HUES48 (cell line): ENCODE measurements around the gene B2M.
A peak's percentile ranks its signal among the peaks of the same experiment; 100 is the strongest.

Source experiments
- H3K27ac ChIP-seq: one replicate; pipeline ENCODE4 v1.7.0; 2013; ENCODE audit warnings: low read depth, low read length, inconsistent platforms
- H3K27me3 ChIP-seq: 2 replicates; pipeline ENCODE4 v1.6.1; 2013; ENCODE audit warnings: mild to moderate bottlenecking, low read length; ENCODE audit not compliant: control insufficient read depth, insufficient read depth
- H3K36me3 ChIP-seq: 2 replicates; pipeline ENCODE4 v1.6.1; 2013; ENCODE audit warnings: low read length; ENCODE audit not compliant: control insufficient read depth, insufficient read depth
- H3K4me1 ChIP-seq: 2 replicates; pipeline ENCODE4 v1.6.1; 2013; ENCODE audit warnings: mild to moderate bottlenecking, low read length; ENCODE audit not compliant: control insufficient read depth, insufficient read depth
- H3K4me3 ChIP-seq: 2 replicates; pipeline ENCODE4 v1.5.1; 2013; ENCODE audit warnings: mild to moderate bottlenecking, low read depth, low read length
- H3K9ac ChIP-seq: 2 replicates; pipeline ENCODE4 v1.6.1; 2013; ENCODE audit warnings: mild to moderate bottlenecking, low read depth, low read length, moderate library complexity
- H3K9me3 ChIP-seq: 2 replicates; pipeline ENCODE4 v1.6.1; 2013; ENCODE audit warnings: low read length; ENCODE audit not compliant: control insufficient read depth, insufficient read depth

B2M gene

DNA sequence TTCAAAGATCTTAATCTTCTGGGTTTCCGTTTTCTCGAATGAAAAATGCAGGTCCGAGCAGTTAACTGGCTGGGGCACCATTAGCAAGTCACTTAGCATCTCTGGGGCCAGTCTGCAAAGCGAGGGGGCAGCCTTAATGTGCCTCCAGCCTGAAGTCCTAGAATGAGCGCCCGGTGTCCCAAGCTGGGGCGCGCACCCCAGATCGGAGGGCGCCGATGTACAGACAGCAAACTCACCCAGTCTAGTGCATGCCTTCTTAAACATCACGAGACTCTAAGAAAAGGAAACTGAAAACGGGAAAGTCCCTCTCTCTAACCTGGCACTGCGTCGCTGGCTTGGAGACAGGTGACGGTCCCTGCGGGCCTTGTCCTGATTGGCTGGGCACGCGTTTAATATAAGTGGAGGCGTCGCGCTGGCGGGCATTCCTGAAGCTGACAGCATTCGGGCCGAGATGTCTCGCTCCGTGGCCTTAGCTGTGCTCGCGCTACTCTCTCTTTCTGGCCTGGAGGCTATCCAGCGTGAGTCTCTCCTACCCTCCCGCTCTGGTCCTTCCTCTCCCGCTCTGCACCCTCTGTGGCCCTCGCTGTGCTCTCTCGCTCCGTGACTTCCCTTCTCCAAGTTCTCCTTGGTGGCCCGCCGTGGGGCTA, at the start of gene B2M, which contains the start of gene PATL2:
B2M (plus strand) TSS at position 422 of the 647 bp plus-strand sequence; CDS start at position 452, 30 bp downstream.
PATL2 (minus strand) TSS at position 228 of the 647 bp plus-strand sequence. CDS start 34,833 bp downstream, outside the sequence.
- Histone ChIP-seq H3K9me3 (no peaks in the 10 kb centered on the region), H3K36me3 (peaks cover 9% of the 10 kb centered on the region), H3K27ac (peak within 1 kb of the TSS; percentile 76), H3K4me1 (no peaks in the 10 kb centered on the region), H3K9ac (peak within 1 kb of the TSS; percentile 68), H3K4me3 (peak within 1 kb of the TSS; percentile 83), H3K27me3 (peaks cover 12% of the 10 kb centered on the region)

DNA sequence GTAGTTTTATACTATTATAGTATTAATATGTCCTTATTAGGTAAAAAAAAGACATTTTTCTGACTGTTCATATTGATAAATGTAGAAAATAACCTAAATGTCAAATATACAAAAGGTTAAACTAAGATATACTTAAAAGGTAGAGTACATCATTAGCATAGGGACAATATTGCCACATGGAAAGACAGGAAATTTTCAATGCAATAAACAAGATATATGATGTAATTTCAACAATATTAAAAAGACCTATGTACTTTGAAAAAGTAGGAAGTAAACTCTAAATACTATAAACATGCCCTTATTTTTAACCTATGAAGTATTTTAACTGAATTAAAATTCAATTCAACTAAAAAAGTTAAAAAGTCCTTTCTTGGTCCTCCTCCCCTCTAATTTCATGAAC, 49.7 kb upstream of the B2M start:
- Histone ChIP-seq H3K27ac (no peak overlapping the region), H3K4me3 (peak overlapping the region; percentile 88; the same call in 1 of the 2 replicates), H3K9me3 (no peaks in the 10 kb centered on the region), H3K4me1 (peaks cover 11% of the 10 kb centered on the region), H3K27me3 (no peaks in the 10 kb centered on the region), H3K9ac (no peak overlapping the region), H3K36me3 (peaks cover 32% of the 10 kb centered on the region)

DNA sequence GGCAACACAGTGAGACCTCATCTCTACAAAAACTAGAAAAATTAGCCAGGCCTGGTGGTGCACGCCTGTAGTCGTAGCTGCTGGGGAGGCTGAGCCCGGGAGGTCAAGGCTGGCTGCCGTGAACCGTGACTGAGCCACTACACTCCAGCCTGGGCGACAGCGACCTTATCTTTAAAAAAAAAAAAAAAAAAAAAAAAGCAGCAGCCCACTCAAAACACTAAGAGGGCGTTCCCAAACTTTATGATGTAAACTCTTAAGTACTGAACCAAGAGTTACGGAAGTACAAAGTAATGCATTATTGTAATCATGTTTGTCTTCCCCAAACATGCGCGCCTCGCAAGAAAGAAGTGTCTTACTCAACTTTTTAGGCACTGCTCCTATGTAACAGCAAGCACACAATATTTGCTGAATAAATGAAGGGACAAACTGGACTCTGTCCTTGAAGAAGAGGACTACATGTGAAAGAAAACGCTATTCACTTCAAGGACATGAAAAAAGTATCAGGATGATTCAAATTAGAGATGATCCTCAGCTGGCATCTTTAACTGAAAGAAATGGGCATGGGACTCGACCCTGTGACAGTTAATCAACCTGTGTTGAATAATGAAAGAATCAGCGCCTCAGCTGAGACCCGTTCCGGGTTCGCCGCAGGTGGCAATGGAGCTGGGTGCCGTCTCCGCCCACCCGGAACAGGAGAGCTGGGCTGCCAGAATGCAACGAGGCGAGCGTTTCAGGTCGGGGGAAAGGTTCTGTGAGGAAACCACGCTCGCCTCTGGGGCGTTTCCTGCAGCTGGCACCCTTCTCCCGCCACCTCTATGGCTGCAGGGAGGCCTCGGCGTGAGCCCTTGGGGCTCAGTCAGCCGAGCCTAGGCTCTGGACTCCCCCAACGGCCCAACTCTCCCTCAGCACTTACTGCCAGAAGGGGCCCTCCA, 48.6 kb upstream of the B2M start:
- Histone ChIP-seq H3K27me3 (no peaks in the 10 kb centered on the region), H3K4me3 (peak overlapping the region; percentile 88), H3K4me1 (peaks cover 17% of the 10 kb centered on the region), H3K9me3 (no peaks in the 10 kb centered on the region), H3K9ac (peak overlapping the region; percentile 85), H3K27ac (peak overlapping the region; percentile 90), H3K36me3 (peaks cover 21% of the 10 kb centered on the region)

DNA sequence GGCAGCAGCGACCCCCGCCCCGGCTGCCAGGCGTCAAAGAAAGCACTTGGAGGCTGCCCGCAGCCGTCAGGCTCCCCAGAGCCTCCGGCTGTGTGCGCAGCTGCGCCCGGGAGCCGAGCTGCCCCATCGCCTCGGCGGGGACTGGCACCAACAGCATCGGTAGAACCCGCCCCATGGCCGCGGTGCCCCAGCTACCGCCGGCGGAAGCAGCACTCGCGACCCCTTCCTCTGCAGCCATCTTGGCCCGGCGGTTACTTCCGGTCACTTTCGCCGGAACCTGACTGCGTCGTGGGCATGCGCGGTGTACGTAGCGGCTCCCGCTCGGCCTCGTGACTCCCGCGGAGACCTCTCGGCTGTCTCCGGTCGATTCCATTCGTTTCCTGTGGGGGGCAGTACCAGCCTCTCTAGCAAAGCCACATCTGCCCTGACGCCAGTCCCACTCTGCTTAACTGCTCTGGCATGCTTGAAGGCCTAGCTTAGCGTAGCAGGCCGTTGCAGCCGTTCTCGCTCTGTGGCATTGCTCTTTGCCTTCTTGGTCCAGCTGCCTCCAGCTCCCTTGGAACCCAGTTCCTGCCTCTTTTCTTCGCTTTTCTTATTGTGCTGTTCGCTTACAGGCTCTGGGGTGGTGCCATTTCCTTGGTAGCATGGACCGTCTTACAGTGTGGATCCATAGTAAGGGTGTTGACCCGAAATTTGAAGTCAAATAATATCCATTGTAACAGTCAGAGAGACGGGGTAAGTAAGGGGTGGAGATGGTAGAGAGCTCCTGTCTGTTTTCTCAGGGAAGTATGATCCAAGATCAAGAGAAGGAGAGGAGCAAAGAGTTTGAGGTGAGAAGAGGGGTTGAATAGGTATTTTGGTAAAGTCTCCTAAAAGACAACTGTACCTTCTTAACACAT, 47.7 kb upstream of the B2M start, which contains the start of gene SPG11:
SPG11 (minus strand) TSS at position 253 of the 899 bp plus-strand sequence; CDS start at position 238, 15 bp downstream.
- peaks cover 17% of the 10 kb centered on the region for H3K4me1 ChIP-seq
- H3K27me3 ChIP-seq = no peaks in the 10 kb centered on the region
- H3K36me3 ChIP-seq = peaks cover 14% of the 10 kb centered on the region
- H3K27ac ChIP-seq = peak within 1 kb of the TSS; percentile 90
- no peaks in the 10 kb centered on the region for H3K9me3 ChIP-seq
- peak within 1 kb of the TSS; percentile 88 for H3K4me3 ChIP-seq
- H3K9ac ChIP-seq = peak within 1 kb of the TSS; percentile 85

DNA sequence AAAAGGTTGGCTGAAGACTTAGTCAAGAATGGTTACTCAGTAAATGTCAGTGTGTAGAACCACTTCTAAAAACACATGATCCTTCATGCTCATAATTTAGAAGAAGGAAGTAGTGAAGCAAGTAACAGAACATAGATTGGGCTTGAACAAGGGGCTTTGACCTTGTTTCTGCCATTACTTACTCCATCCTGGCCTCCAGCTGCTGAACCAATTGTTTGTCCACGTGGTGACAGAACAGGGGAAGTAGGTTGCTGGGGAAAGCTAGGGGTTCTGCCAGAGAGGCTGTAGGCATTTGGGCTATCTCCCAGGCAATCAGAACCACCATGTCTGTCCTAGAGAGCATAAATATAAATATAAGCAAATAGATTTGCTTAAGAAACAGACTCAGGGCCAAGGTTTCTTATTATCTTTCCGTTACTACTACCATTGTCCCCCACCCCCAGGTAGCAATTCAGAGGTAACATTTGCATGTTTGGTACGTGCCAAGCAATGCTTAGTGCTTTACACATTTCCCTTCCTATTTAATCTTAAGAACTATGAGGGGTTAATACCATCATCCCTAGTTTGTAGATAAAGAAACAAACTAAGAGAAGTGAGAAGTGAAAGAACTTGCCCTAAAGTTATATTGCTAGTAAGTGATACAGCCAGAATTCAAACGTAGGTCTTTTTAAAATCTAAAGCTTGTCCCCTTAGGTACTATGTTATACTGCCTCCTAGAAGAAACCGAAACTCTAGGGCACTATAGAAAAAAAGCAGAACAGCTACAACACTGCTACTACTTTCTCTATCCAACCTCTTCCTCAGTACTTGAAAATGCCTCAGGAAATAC, 44.9 kb upstream of the B2M start:
- no peak overlapping the region for H3K9ac ChIP-seq
- H3K9me3 ChIP-seq = no peaks in the 10 kb centered on the region
- no peak overlapping the region for H3K27ac ChIP-seq
- H3K4me3 ChIP-seq = no peak overlapping the region
- H3K4me1 ChIP-seq = peaks cover 17% of the 10 kb centered on the region
- H3K27me3 ChIP-seq = no peaks in the 10 kb centered on the region
- no peaks in the 10 kb centered on the region for H3K36me3 ChIP-seq

DNA sequence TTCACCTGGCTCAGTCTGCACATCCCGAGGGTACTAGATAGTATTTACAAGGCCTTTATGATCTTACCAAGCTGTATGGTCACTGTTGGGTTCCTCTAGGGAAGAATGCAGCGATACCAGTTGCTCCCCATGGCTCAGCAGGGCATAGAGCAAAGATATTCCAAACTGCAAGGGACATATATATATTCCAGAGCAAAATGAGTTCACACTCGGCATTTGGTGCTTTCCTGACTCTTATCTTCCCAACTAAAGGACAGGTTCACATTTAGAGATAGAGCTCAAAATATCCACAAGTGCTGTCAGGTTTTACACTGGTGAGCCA, 44.3 kb upstream of the B2M start:
- H3K4me1 ChIP-seq = peaks cover 16% of the 10 kb centered on the region
- H3K9me3 ChIP-seq = no peaks in the 10 kb centered on the region
- no peak overlapping the region for H3K4me3 ChIP-seq
- H3K36me3 ChIP-seq = no peaks in the 10 kb centered on the region
- H3K27ac ChIP-seq = no peak overlapping the region
- no peaks in the 10 kb centered on the region for H3K27me3 ChIP-seq
- no peak overlapping the region for H3K9ac ChIP-seq

DNA sequence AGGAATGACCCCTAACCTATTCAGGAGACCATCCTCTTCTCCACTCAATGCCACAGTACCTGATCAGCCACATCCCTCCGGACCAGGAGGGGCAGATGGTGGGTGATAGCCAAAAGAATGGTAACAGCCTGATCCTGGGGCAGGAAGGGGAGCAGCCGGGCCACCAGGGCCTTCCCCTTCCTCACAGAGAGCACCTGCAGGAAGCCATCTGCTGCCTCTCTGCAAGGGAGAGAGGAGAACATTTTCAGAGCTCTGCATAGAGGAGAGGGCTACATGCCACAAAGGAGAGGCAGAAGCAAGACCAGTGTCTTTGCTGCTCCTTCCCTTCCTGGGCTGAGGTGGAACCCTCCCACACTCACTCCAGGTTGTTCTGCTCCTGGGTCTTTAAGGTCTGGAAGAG, 42.4 kb upstream of the B2M start:
- Histone ChIP-seq H3K27me3 (no peaks in the 10 kb centered on the region), H3K4me3 (no peak overlapping the region), H3K9ac (no peak overlapping the region), H3K36me3 (no peaks in the 10 kb centered on the region), H3K27ac (no peak overlapping the region), H3K9me3 (no peaks in the 10 kb centered on the region), H3K4me1 (peaks cover 9% of the 10 kb centered on the region)

DNA sequence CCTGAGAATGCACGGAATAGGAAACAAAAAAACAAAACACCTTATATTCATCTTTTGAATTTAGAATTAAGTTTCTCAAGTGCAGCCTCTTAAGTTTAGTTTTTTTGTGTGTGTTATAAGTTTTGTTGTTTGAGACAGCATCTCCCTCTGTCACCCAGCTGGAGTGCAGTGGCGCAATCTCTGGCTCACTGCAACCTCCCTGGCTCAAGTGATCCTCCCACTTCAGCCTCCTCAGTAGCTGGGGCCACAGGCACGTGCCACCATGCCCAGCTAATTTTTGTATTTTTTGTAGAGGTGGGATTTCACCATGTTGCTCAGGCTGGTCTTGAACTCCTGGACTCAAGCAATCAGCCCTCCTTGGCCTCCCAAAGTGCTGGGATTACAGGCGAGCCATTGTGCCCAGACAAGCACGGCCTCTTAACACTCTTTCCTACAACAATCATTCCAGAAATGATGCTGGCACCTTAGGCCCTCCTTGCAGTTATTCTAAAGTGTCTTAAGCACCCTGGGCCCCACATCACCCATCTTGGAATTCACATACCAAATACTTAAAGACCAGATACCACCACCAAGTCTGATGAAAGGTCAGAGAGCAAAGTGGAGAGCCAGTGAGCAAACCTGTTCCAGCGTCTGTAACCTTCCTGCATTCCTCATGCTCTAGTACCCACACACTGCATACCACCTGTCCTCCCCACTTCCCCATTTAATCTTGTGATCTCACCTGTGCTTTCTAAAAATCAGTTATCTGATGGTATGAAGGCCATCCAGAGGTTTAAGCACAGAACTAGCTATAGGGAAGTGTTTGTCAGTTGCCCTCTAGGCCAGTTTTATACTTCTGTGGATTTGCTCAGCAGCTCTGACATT, 41.0 kb upstream of the B2M start:
- Histone ChIP-seq H3K27ac (no peak overlapping the region), H3K27me3 (no peaks in the 10 kb centered on the region), H3K9me3 (no peaks in the 10 kb centered on the region), H3K36me3 (no peaks in the 10 kb centered on the region), H3K4me3 (no peak overlapping the region), H3K4me1 (peaks cover 6% of the 10 kb centered on the region; the same call in 1 of the 2 replicates), H3K9ac (no peak overlapping the region)

DNA sequence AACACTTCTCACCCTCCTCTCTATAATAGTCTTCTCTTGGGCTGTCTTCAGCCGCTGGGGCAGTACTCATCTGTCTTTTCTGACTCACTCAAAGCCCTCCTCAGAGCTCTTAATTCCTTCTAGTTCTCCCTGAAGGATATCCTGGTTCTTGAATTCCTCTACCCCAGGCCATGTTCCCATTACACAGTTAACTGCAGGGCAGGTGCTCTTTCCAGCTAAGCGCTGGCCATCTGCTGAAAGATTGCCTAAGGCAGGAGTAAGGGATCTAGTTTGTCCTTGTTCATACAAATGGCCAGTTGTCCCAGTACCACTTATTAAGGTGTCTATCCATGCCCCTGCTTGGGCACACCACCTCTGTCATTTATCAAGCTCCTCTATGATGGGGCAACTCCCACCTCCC, 37.7 kb upstream of the B2M start:
- no peak overlapping the region for H3K27ac ChIP-seq
- no peaks in the 10 kb centered on the region for H3K4me1 ChIP-seq
- H3K9me3 ChIP-seq = no peaks in the 10 kb centered on the region
- H3K4me3 ChIP-seq = no peak overlapping the region
- no peak overlapping the region for H3K9ac ChIP-seq
- H3K36me3 ChIP-seq = no peaks in the 10 kb centered on the region
- H3K27me3 ChIP-seq = no peaks in the 10 kb centered on the region
